ENCODE data around the gene BEND3.
"Not testable (repeated sequence)": the region's sequence is repeated elsewhere in the genome, so short reads cannot be mapped to it uniquely, and the experiment has no call there.

Gene BEND3

DNA sequence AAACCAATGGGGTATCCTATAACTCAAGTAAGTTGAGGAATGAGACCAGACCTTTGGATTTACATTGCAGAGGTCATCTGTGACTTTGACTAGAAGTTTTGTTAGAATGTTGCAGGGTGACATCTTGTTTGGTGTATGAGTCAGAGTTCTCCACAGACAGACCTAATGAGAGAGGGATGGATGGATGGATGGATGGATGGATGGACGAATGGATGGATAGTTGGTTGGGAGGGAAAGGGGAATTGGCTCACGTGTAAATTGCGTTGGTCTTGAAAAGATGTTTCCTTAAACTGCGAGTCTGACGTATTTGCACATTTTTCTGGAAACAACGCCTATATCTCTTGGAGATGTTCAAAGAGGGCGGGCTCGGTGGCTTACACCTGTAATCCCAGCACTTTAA lies 88.3 kb downstream of the BEND3 start:
- DNase-seq: no peak

DNA sequence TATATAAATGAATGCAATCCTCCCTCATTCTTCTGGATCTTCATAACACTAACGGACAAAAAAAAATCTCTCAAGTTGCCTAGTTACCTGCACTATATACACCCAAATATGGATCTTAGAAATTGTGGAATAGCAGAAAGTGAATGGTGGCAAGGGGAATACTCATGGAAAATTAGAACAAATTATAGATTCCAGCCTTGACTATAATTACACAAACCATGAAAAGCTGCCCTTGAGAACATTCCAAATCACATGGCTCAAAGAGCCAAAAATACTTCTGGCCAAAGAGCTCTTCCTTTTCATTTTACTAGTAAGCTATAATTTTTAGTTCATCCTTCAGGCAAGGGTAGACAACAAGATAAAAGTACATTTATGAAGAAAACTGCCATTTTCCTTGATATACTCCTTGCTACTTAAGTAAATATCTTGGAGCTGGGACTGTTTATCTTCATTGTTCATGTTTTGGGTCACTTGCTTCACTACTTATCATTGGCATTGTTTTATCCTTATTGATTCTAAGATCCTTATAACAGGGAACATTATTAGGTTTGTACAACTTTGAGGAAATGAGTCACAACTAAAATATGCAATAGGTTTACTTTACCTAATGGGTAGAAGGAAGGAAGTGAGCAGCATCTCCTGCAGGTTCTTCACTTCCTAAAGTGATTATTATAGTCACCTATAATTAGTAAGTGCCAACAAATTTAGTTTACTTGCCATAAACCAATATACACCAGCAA lies 93.7 kb downstream of the BEND3 start:
- no peak for DNase-seq

DNA sequence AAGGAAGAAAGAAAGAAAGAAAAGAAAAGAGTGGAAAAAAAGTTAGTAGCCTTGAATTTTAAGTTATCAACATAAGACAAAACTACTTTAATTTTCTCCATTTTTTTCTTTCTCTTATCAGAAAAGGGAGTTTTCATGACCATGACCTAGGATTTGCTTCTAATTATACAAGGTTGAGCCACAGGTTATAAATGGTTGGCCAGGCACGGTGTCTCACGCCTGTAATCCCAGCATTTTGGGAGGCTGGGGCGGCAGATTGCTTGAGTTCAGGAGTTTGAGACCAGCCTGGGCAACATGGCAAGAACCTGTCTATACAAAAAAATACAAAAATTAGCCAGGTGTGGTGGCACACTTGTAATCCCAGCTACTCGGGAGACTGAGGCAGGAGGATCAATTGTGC lies 95.1 kb downstream of the BEND3 start:
- DNase-seq: no peak

DNA sequence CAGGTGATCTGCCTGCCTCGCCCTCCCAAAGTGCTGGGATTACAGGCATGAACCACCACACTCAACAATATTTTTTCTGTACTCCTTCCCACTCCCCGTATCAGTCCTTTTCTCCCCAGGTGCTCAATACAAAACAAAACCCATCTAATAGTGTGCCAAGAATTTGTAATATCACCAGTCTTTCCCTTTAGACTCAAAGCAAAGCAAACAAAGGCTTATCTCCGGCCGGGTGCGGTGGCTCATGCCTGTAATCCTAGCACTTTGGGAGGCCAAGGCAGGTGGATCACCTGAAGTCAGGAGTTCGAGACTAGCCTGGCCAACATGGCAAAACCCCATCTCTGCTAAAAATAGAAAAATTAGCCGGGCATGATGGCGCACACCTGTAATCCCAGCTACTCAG lies 95.7 kb downstream of the BEND3 start:
- not testable (repeated sequence) for DNase-seq

DNA sequence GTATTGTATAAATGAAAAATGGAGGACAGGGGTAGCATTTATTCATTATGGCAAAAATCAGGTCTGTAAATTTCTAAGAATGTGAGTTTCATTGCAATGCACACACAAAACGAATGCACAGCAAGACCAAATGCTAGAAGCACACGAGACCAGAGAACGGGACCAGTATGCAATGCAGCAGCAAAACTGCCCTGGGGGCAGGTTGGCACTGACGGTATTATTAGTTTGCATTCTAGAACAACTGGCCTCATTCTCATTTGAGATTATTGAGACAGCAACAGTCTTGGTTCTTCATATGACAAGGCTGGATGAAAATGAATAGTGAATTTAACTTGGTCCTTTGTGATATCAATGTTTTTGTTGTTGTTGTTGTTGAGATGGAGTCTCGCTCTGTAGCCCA lies 96.3 kb downstream of the BEND3 start:
- no peak for DNase-seq
